ENCODE data around the gene ANKRD17. TPM values are rescaled to one million over a fixed set of nuclear protein-coding genes. Genes with fewer than 3 reads are reported as not detected.

The ANKRD17 gene
- total RNA-seq, 2 donors from 2014 or later = 47.1 to 56.3 TPM

- H3K36me3 ChIP-seq = no peaks in the 10 kb centered on the region
- H3K4me1 ChIP-seq = no peaks in the 10 kb centered on the region
- TF ChIP-seq, protein P1, sequence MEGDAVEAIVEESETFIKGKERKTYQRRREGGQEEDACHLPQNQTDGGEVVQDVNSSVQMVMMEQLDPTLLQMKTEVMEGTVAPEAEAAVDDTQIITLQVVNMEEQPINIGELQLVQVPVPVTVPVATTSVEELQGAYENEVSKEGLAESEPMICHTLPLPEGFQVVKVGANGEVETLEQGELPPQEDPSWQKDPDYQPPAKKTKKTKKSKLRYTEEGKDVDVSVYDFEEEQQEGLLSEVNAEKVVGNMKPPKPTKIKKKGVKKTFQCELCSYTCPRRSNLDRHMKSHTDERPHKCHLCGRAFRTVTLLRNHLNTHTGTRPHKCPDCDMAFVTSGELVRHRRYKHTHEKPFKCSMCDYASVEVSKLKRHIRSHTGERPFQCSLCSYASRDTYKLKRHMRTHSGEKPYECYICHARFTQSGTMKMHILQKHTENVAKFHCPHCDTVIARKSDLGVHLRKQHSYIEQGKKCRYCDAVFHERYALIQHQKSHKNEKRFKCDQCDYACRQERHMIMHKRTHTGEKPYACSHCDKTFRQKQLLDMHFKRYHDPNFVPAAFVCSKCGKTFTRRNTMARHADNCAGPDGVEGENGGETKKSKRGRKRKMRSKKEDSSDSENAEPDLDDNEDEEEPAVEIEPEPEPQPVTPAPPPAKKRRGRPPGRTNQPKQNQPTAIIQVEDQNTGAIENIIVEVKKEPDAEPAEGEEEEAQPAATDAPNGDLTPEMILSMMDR (IDR thresholded peaks at IDR 0.05) = no peak
- H3K27ac ChIP-seq = no peak overlapping the region
- H3K27me3 ChIP-seq = no peaks in the 10 kb centered on the region
- no peak for DNase-seq (ENCODE audit: low spot score)
- no peaks in the 10 kb centered on the region for H3K9me3 ChIP-seq
- H3K4me3 ChIP-seq = no peak overlapping the region
Observed at GRCh38 chr4:73193155-73193554, 65.4 kb downstream of the ANKRD17 start.

DNA sequence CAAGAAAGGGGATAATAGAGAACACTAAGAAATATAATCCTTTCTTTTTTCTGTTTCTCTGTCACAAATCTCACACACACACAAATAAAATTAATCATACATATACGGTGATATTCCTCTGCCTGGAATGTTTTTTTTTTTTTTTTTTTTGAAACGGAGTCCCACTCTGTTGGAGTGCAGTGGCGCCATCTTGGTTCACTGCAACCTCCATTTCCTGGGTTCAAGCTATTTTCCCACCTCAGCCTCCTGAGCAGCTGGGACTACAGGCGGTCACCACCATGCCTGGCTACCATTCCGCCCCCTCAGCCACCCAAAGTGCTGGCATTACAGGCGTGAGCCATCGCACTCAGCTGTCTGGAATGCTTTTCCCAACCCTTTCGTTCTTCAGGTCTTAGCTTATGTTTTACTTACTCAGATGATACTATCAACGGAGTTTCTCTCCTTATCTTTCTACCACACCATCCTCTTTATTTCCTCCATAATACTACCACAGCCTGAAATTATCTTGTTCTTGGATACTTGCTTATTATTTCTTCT is 69.3 kb downstream of the ANKRD17 start:
- Histone ChIP-seq H3K36me3 (no peaks in the 10 kb centered on the region), H3K27ac (no peak overlapping the region), H3K4me3 (no peak overlapping the region), H3K27me3 (no peaks in the 10 kb centered on the region), H3K9me3 (no peaks in the 10 kb centered on the region), H3K4me1 (no peaks in the 10 kb centered on the region)
- DNase-seq (ENCODE audit: low spot score) = no peak
- TF ChIP-seq, protein P1 (IDR thresholded peaks at IDR 0.05) = no peak

- Histone ChIP-seq H3K27me3 (no peaks in the 10 kb centered on the region), H3K4me3 (no peak overlapping the region), H3K36me3 (no peaks in the 10 kb centered on the region), H3K27ac (no peak overlapping the region), H3K4me1 (no peaks in the 10 kb centered on the region), H3K9me3 (no peaks in the 10 kb centered on the region)
- TF ChIP-seq, protein P1 (IDR thresholded peaks at IDR 0.05) = no peak
- DNase-seq (ENCODE audit: low spot score) = no peak
Observed at GRCh38 chr4:73187325-73187724, 71.3 kb downstream of the ANKRD17 start.

GRCh38 chr4:73185903-73186302 is 72.7 kb downstream of the ANKRD17 start:
- TF ChIP-seq, protein P1 (IDR thresholded peaks at IDR 0.05) = no peak
- H3K4me3 ChIP-seq = no peak overlapping the region
- no peaks in the 10 kb centered on the region for H3K36me3 ChIP-seq
- H3K27ac ChIP-seq = no peak overlapping the region
- H3K27me3 ChIP-seq = no peaks in the 10 kb centered on the region
- DNase-seq (ENCODE audit: low spot score) = no peak
- no peaks in the 10 kb centered on the region for H3K9me3 ChIP-seq
- no peaks in the 10 kb centered on the region for H3K4me1 ChIP-seq

- Histone ChIP-seq H3K27me3 (no peaks in the 10 kb centered on the region), H3K27ac (no peak overlapping the region), H3K4me1 (peaks cover 0 to 21% of the 10 kb centered on the region in 2 donors), H3K9me3 (no peaks in the 10 kb centered on the region), H3K36me3 (no peaks in the 10 kb centered on the region), H3K4me3 (no peak overlapping the region)
- DNase-seq (ENCODE audit: low spot score) = no peak
- TF ChIP-seq, protein P1 (IDR thresholded peaks at IDR 0.05) = no peak
Observed at GRCh38 chr4:73181231-73181630, 77.4 kb downstream of the ANKRD17 start.

GRCh38 chr4:73178389-73178788 is 80.2 kb downstream of the ANKRD17 start:
- peaks cover 3% of the 10 kb centered on the region for H3K36me3 ChIP-seq
- no peaks in the 10 kb centered on the region for H3K27me3 ChIP-seq
- H3K27ac ChIP-seq = no peak overlapping the region
- no peak overlapping the region for H3K4me3 ChIP-seq
- no peak for DNase-seq (ENCODE audit: low spot score)
- peaks cover 0 to 21% of the 10 kb centered on the region in 2 donors for H3K4me1 ChIP-seq
- TF ChIP-seq, protein P1 (IDR thresholded peaks at IDR 0.05) = no peak
- H3K9me3 ChIP-seq = no peaks in the 10 kb centered on the region

Measured in right atrium auricular region (tissue), 2 donors.